Neural cell (in vitro differentiated cells): Measurements from ENCODE around the gene MLIP.

Experiments used
- EP300 ChIP-seq: fragments of 450-650 bp; conservative IDR thresholded peaks from 2 replicates; pipeline ENCODE4 v1.6.1; 2014; ENCODE audit warnings: antibody characterized with exemption, mild to moderate bottlenecking, moderate library complexity; ENCODE audit not compliant: poor library complexity, severe bottlenecking
- EZH2 ChIP-seq: fragments of 200-600, 300-800 bp; shearing (Covaris generic), sonication (generic); IDR thresholded peaks from 2 replicates; pipeline ENCODE4 v1.6.1; 2014; ENCODE audit warnings: antibody characterized with exemption, low read length, borderline replicate concordance, mild to moderate bottlenecking; ENCODE audit not compliant: insufficient read depth, poor library complexity, severe bottlenecking
- POLR2AphosphoS5 ChIP-seq: IDR thresholded peaks from 2 replicates; pipeline ENCODE4 v1.6.1; 2012
- RAD21 ChIP-seq: fragments of 450-650 bp; conservative IDR thresholded peaks from 2 replicates; pipeline ENCODE4 v1.6.1; 2014; ENCODE audit warnings: antibody characterized with exemption, mild to moderate bottlenecking, moderate library complexity
- TAF1 ChIP-seq: IDR thresholded peaks from 2 replicates; pipeline ENCODE4 v1.6.1; 2012; ENCODE audit warnings: low read depth
- TF ChIP-seq, protein P1 (sequence below): fragments of 450-650 bp; IDR thresholded peaks from 2 replicates; pipeline ENCODE4 v1.5.1; 2014; ENCODE audit warnings: antibody characterized with exemption, mild to moderate bottlenecking, moderate library complexity; ENCODE audit not compliant: poor library complexity, severe bottlenecking

- no peak for TF ChIP-seq TAF1
- TF ChIP-seq, protein P1, sequence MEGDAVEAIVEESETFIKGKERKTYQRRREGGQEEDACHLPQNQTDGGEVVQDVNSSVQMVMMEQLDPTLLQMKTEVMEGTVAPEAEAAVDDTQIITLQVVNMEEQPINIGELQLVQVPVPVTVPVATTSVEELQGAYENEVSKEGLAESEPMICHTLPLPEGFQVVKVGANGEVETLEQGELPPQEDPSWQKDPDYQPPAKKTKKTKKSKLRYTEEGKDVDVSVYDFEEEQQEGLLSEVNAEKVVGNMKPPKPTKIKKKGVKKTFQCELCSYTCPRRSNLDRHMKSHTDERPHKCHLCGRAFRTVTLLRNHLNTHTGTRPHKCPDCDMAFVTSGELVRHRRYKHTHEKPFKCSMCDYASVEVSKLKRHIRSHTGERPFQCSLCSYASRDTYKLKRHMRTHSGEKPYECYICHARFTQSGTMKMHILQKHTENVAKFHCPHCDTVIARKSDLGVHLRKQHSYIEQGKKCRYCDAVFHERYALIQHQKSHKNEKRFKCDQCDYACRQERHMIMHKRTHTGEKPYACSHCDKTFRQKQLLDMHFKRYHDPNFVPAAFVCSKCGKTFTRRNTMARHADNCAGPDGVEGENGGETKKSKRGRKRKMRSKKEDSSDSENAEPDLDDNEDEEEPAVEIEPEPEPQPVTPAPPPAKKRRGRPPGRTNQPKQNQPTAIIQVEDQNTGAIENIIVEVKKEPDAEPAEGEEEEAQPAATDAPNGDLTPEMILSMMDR, result no peak
- no peak for TF ChIP-seq EP300
- TF ChIP-seq RAD21, result no peak
- no peak for TF ChIP-seq EZH2
- no peak for TF ChIP-seq POLR2AphosphoS5
These were observed 4.5 kb upstream of the MLIP start for GRCh38 chr6:54106727-54107126.
